GM18505 (cell line): ENCODE results near the gene ELAVL4.
"Not testable (repeated sequence)": the region's sequence is repeated elsewhere in the genome, so short reads cannot be mapped to it uniquely, and the experiment has no call there.

Source experiments
- ATAC-seq: cut with Tn5 transposase; IDR thresholded peaks from one replicate; pipeline ENCODE4 v1.9.1; 2021; ENCODE audit not compliant: unreplicated experiment
- POLR2A ChIP-seq: IDR thresholded peaks from 4 replicates; pipeline ENCODE4 v1.6.1; 2011; ENCODE audit warnings: borderline replicate concordance; ENCODE audit not compliant: insufficient read depth, insufficient read length; ENCODE audit errors: extremely low read depth

The ELAVL4 gene

GRCh38 chr1:50140182-50140447 is 31.4 kb downstream of the ELAVL4 start:
- no peak for TF ChIP-seq POLR2A
- ATAC-seq, result no peak

GRCh38 chr1:50147191-50147850 is 38.6 kb downstream of the ELAVL4 start:
- ATAC-seq, result no peak
- no peak for TF ChIP-seq POLR2A

GRCh38 chr1:50148142-50148923 is 39.6 kb downstream of the ELAVL4 start:
- no peak for ATAC-seq
- TF ChIP-seq POLR2A, result no peak

- ATAC-seq, result no peak
- no peak for TF ChIP-seq POLR2A
These were observed 43.5 kb downstream of the ELAVL4 start for GRCh38 chr1:50152236-50152635.

- no peak for TF ChIP-seq POLR2A
- ATAC-seq, result no peak
These were observed 46.8 kb downstream of the ELAVL4 start for GRCh38 chr1:50155541-50155940.

- TF ChIP-seq POLR2A, result no peak
- ATAC-seq, result no peak
These were observed 47.7 kb downstream of the ELAVL4 start for GRCh38 chr1:50156241-50157010.

GRCh38 chr1:50157306-50157941 is 48.7 kb downstream of the ELAVL4 start:
- TF ChIP-seq POLR2A, result no peak
- no peak for ATAC-seq

- no peak for TF ChIP-seq POLR2A
- ATAC-seq, result no peak
These were observed 49.7 kb downstream of the ELAVL4 start for GRCh38 chr1:50158421-50158820.

GRCh38 chr1:50163680-50164079 is 55.0 kb downstream of the ELAVL4 start:
- ATAC-seq, result no peak
- no peak for TF ChIP-seq POLR2A

GRCh38 chr1:50166351-50166750 is 57.6 kb downstream of the ELAVL4 start:
- not testable (repeated sequence) for ATAC-seq

- ATAC-seq, result no peak
- TF ChIP-seq POLR2A, result no peak
These were observed 63.6 kb downstream of the ELAVL4 start for GRCh38 chr1:50172299-50172698.

- no peak for ATAC-seq
- TF ChIP-seq POLR2A, result no peak
These were observed 65.4 kb downstream of the ELAVL4 start for GRCh38 chr1:50174101-50174500.
